ENCODE data around the gene KRTAP10-10.
A peak's percentile ranks its signal among the peaks of the same experiment; 100 is the strongest.
"Not testable (repeated sequence)": the region's sequence is repeated elsewhere in the genome, so short reads cannot be mapped to it uniquely, and the experiment has no call there.

The KRTAP10-10 gene

DNA sequence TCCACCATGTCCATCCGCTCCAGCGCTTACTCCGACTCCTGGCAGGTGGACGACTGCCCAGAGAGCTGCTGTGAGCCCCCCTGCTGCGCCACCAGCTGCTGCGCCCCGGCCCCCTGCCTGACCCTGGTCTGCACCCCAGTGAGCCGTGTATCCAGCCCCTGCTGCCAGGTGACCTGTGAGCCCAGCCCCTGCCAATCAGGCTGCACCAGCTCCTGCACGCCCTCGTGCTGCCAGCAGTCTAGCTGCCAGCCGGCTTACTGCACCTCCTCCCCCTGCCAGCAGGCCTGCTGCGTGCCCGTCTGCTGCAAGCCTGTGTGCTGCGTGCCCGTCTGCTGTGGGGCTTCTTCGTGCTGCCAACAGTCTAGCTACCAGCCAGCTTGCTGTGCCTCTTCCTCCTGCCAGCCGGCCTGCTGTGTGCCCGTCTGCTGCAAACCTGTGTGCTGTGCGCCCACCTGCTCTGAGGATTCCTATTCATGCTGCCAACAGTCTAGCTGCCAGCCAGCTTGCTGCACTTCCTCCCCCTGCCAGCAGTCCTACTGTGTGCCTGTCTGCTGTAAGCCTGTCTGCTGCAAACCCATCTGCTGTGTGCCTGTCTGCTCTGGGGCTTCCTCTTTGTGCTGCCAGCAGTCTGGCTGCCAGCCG, 9.9 kb upstream of the KRTAP10-10 start:
- Mint-ChIP-seq H3K4me1 (ENCODE audit: low read depth) (peaks cover 20% of the 10 kb centered on the region), H3K9me3 (peaks cover 51% of the 10 kb centered on the region)
- not testable (repeated sequence) for DNase-seq; H3K27ac Mint-ChIP-seq; H3K36me3 Mint-ChIP-seq (ENCODE audit: low read depth); H3K4me3 Mint-ChIP-seq; H3K27me3 Mint-ChIP-seq

DNA sequence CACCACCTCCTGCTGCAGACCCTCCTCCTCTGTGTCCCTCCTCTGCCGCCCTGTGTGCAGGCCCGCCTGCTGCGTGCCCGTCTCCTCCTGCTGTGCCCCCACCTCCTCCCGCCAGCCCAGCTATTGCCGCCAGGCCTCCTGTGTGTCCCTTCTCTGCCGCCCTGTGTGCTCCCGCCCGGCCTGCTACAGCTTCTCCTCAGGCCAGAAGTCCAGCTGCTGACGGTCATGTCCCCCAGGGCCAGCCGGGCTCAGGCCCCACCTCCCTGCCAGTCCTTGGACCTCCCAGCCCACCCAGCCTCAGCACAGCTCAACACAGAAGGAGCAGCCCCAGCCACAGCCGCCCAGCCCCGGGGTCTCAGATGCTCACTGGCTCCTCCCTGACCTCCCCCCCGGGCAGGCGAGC, 9.3 kb upstream of the KRTAP10-10 start:
- H3K36me3 Mint-ChIP-seq (ENCODE audit: low read depth); H3K27ac Mint-ChIP-seq; H3K27me3 Mint-ChIP-seq; DNase-seq; H3K4me3 Mint-ChIP-seq: not testable (repeated sequence)
- Mint-ChIP-seq H3K9me3 (peaks cover 47% of the 10 kb centered on the region), H3K4me1 (ENCODE audit: low read depth) (peaks cover 20% of the 10 kb centered on the region)

DNA sequence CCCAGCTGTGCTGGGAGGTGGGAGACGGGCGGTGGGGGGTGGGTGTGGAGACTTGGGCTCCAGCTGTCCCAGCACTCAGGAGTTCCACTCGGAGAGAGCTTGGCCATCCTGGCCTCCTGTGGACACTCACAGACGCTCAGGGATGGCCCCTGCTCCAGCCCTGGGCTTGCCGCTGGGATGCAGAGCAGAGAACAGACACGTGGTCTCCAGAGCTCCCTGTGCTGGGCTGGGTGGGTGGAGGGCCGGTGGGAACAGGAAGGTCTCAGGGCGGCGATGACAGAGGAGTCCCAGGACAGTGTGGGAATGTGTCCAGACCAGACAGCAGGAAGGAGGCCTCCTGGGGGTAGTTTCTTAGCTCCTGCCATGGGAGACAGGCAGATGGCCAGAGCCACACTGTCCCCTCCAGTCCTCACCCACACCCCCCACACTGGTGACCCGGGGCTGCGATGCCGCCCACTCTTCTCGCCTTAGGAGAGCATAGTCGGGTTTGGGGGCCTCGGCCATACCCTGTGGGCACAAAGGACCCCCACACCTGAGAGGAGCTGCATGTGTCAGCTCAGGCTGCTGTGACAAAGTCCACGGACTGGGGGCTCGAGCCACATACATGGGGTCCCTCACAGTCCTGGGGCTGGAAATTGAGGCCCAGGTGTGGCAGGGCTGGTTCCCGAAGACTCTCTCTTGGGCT, 8.3 kb upstream of the KRTAP10-10 start:
- H3K9me3 Mint-ChIP-seq, result peaks cover 41% of the 10 kb centered on the region
- H3K4me3 Mint-ChIP-seq, result no peak overlapping the region
- H3K36me3 Mint-ChIP-seq (ENCODE audit: low read depth), result peaks cover 3% of the 10 kb centered on the region
- H3K4me1 Mint-ChIP-seq (ENCODE audit: low read depth), result peaks cover 20% of the 10 kb centered on the region
- DNase-seq, result no peak
- H3K27ac Mint-ChIP-seq, result no peak overlapping the region
- H3K27me3 Mint-ChIP-seq, result no peaks in the 10 kb centered on the region

DNA sequence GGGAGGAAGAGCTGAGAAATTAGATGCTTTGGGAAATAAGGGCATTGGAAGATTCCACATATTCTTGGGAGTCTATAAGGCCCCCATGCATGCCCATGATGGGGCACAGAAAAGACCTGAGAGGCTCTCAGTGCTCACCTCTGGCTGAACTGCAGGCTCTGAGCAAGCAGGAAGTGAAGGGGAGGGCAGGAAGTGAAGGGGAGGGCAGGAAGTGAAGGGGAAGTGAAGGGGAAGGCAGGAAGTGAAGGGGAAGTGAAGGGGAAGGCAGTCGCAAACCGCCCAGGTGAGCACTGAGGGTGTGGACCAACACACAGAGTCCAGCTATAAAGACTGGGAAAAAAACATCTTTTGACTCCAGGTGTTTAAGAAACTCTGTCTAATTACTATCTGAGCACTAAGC, 6.7 kb upstream of the KRTAP10-10 start:
- H3K4me1 Mint-ChIP-seq (ENCODE audit: low read depth), result peaks cover 20% of the 10 kb centered on the region
- peak; percentile 28 for DNase-seq
- H3K9me3 Mint-ChIP-seq, result peaks cover 28% of the 10 kb centered on the region
- peaks cover 3% of the 10 kb centered on the region for H3K36me3 Mint-ChIP-seq (ENCODE audit: low read depth)
- no peak overlapping the region for H3K4me3 Mint-ChIP-seq
- no peaks in the 10 kb centered on the region for H3K27me3 Mint-ChIP-seq
- peak overlapping the region; percentile 66 for H3K27ac Mint-ChIP-seq

DNA sequence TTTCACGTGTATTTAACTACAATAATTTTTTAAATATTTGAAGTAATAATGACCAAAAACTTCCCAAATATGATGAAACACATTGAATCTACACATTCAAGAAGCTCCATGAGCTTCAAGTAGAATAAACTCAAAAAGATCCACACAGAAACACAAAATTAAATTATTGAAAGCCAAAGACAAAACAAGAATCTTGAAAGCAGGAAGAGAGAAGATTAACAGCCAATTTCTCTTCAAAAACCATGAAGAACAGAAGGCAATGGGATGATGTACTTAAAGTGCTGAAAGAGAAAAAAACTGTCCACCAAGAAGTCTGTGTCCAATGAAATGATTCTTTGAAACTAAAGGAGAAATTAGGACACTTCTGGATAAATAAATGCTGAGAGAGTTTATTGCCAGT, 5.1 kb upstream of the KRTAP10-10 start:
- Mint-ChIP-seq H3K4me1 (ENCODE audit: low read depth) (peaks cover 18% of the 10 kb centered on the region), H3K27ac (no peak overlapping the region), H3K27me3 (no peaks in the 10 kb centered on the region)

GRCh38 chr21:44636209-44637017, 743 bp upstream of the KRTAP10-10 start:
- Mint-ChIP-seq H3K4me1 (ENCODE audit: low read depth) (no peaks in the 10 kb centered on the region), H3K4me3 (no peak overlapping the region), H3K36me3 (ENCODE audit: low read depth) (no peaks in the 10 kb centered on the region), H3K9me3 (peaks cover 22% of the 10 kb centered on the region), H3K27ac (no peak overlapping the region), H3K27me3 (peaks cover 9% of the 10 kb centered on the region)
- no peak for DNase-seq

More for the DNA sequence above, 5.1 kb upstream of the KRTAP10-10 start:
- Mint-ChIP-seq H3K4me3 (no peak overlapping the region), H3K36me3 (ENCODE audit: low read depth) (peaks cover 3% of the 10 kb centered on the region), H3K9me3 (peaks cover 28% of the 10 kb centered on the region)
- DNase-seq, result no peak

DNA sequence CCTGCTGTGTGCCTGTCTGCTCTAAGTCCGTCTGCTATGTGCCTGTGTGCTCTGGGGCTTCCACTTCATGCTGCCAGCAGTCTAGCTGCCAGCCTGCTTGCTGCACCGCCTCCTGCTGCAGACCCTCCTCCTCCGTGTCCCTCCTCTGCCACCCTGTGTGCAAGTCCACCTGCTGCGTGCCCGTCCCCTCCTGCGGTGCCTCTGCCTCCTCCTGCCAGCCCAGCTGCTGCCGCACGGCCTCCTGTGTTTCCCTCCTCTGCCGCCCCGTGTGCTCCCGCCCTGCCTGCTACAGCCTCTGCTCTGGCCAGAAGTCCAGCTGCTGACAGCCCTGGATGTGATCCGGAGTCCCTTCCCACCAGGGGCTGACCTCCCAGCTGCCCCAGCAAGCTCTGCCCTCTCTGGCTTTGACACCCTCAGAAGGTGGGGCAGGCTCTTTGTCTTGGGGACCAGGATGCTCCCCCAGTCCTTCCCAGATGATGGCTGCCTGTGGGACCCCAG, 744 bp downstream of the KRTAP10-10 start:
- not testable (repeated sequence) for H3K27me3 Mint-ChIP-seq; H3K4me3 Mint-ChIP-seq; H3K36me3 Mint-ChIP-seq (ENCODE audit: low read depth); H3K27ac Mint-ChIP-seq; DNase-seq; H3K4me1 Mint-ChIP-seq (ENCODE audit: low read depth)
- peaks cover 20% of the 10 kb centered on the region for H3K9me3 Mint-ChIP-seq

GRCh38 chr21:44638506-44639330, 1.6 kb downstream of the KRTAP10-10 start:
- not testable (repeated sequence) for H3K4me1 Mint-ChIP-seq (ENCODE audit: low read depth); H3K27me3 Mint-ChIP-seq; H3K36me3 Mint-ChIP-seq (ENCODE audit: low read depth); H3K4me3 Mint-ChIP-seq; DNase-seq; H3K27ac Mint-ChIP-seq
- H3K9me3 Mint-ChIP-seq, result peaks cover 24% of the 10 kb centered on the region

- H3K27me3 Mint-ChIP-seq, result peaks cover 9% of the 10 kb centered on the region
- H3K9me3 Mint-ChIP-seq, result peaks cover 30% of the 10 kb centered on the region
- no peaks in the 10 kb centered on the region for H3K4me1 Mint-ChIP-seq (ENCODE audit: low read depth)
- no peak for DNase-seq
- no peak overlapping the region for H3K27ac Mint-ChIP-seq
- no peak overlapping the region for H3K4me3 Mint-ChIP-seq
- H3K36me3 Mint-ChIP-seq (ENCODE audit: low read depth), result peaks cover 2% of the 10 kb centered on the region
Observed at GRCh38 chr21:44639331-44639655, 2.1 kb downstream of the KRTAP10-10 start.

DNA sequence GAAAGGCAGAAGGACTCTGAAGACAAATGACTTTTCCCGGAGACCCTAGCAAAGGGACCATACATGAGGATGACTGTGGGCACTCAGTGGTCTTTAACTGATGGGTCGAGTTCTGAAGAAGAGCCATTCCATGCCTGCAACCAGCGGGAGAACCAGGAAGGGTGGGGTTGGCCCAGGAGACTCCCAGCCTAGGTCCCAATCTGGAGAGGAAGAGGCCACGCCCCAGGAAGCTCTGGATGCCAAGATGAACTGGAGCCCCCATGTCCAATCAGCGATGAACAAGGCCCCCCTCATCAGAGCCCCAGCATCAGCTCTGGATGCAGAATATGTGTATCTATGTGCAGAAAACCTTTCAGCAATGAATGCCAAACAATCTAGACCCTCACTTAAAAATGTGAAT, 3.6 kb downstream of the KRTAP10-10 start:
- no peak overlapping the region for H3K4me3 Mint-ChIP-seq
- peaks cover 40% of the 10 kb centered on the region for H3K9me3 Mint-ChIP-seq
- no peak for DNase-seq
- H3K27ac Mint-ChIP-seq, result no peak overlapping the region
- H3K27me3 Mint-ChIP-seq, result peaks cover 9% of the 10 kb centered on the region
- peaks cover 8% of the 10 kb centered on the region for H3K36me3 Mint-ChIP-seq (ENCODE audit: low read depth)
- no peaks in the 10 kb centered on the region for H3K4me1 Mint-ChIP-seq (ENCODE audit: low read depth)

DNA sequence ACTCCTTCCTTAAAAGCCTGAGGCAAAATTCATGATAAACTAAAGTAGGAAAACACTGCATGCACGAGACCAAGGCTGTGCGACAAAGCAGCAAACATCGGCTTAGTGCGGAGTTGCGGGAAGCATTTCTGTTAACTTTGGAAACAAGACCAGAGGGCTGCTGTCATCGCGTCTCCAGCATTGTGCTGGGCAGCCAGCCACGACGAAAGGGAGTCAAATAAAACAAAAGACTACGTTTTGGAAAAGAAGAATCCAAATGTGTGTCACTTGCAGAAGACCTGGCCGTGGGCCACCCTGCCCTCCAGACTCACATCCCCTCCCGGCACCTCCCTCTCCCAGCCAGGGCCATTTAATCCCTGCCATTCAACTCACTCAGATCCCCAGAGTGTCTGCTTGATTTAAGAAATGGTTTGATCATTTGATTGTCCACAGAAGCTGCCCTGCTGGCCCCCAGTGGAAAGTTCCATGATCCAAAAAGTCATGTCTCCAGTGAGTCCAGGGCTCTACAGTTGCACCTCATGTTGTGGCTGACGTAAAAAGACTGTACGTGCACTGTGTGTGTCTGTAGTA, 6.7 kb downstream of the KRTAP10-10 start:
- no peak overlapping the region for H3K4me3 Mint-ChIP-seq
- peaks cover 40% of the 10 kb centered on the region for H3K9me3 Mint-ChIP-seq
- H3K4me1 Mint-ChIP-seq (ENCODE audit: low read depth), result no peaks in the 10 kb centered on the region
- H3K36me3 Mint-ChIP-seq (ENCODE audit: low read depth), result peaks cover 8% of the 10 kb centered on the region
- no peak overlapping the region for H3K27ac Mint-ChIP-seq
- peaks cover 5% of the 10 kb centered on the region for H3K27me3 Mint-ChIP-seq
- DNase-seq, result no peak

DNA sequence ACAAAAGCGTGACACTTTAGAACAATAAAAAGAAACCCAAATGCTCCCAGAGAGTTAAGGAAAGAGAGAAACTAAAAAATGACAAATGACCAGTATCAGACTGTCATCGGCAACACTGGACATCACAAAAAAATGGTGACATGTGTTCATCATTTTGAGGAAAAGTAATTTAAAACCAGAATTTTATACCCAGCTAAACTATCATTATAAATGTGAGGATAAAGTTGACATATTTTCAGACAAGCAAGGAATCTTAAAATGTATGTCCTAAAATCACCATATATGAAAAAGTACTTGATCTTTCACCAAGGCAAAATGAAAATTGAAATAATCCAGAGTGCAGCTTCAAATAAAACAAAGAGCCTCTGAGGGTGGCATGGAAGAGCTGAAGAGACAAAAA, 7.7 kb downstream of the KRTAP10-10 start:
- peaks cover 39% of the 10 kb centered on the region for H3K9me3 Mint-ChIP-seq

DNA sequence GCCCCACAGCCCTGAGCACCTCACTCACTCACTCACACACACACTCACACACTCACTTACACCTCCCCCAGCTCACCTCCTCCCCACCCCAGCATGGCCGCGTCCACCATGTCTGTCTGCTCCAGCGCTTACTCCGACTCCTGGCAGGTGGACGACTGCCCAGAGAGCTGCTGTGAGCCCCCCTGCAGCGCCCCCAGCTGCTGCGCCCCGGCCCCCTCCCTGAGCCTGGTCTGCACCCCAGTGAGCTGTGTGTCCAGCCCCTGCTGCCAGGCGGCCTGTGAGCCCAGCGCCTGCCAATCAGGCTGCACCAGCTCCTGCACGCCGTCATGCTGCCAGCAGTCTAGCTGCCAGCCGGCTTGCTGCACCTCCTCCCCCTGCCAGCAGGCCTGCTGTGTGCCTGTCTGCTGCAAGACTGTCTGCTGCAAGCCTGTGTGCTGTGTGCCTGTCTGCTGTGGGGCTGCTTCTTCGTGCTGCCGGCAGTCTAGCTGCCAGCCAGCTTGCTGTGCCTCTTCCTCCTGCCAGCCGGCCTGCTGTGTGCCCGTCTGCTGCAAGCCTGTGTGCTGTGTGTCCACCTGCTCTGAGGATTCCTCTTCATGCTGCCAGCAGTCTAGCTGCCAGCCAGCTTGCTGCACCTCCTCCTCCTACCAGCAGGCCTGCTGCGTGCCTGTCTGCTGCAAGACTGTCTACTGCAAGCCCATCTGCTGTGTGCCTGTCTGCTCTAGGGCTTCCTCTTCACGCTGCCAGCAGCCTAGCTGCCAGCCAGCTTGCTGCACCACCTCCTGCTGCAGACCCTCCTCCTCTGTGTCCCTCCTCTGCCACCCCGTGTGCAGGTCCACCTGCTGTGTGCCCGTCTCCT, 9.4 kb downstream of the KRTAP10-10 start, which contains the start of gene KRTAP10-11:
Gene KRTAP10-11 (plus strand): TSS at position 49 of the 856 bp plus-strand sequence. CDS start 45 bp downstream, at position 94.
- not testable (repeated sequence) for H3K27ac Mint-ChIP-seq, H3K27me3 Mint-ChIP-seq

More for the DNA sequence above, 7.7 kb downstream of the KRTAP10-10 start:
- H3K27ac Mint-ChIP-seq, result no peak overlapping the region
- H3K4me3 Mint-ChIP-seq, result no peak overlapping the region
- DNase-seq, result no peak
- H3K4me1 Mint-ChIP-seq (ENCODE audit: low read depth), result no peaks in the 10 kb centered on the region
- peaks cover 8% of the 10 kb centered on the region for H3K36me3 Mint-ChIP-seq (ENCODE audit: low read depth)
- peaks cover 3% of the 10 kb centered on the region for H3K27me3 Mint-ChIP-seq

More for the DNA sequence above, 9.4 kb downstream of the KRTAP10-10 start, which contains the start of gene KRTAP10-11:
- DNase-seq; H3K4me1 Mint-ChIP-seq (ENCODE audit: low read depth); H3K36me3 Mint-ChIP-seq (ENCODE audit: low read depth); H3K4me3 Mint-ChIP-seq: not testable (repeated sequence)
- H3K9me3 Mint-ChIP-seq, result peaks cover 30% of the 10 kb centered on the region

All from activated T-cell treated with anti-CD3 and anti-CD28 coated beads, Interleukin-2, amount 50 U/mL, for 24 hours (primary cell).